Renal cortex interstitium (tissue), 11 donors: ENCODE data around the gene SLC34A3. TPM values are rescaled to one million over a fixed set of nuclear protein-coding genes. Genes with fewer than 3 reads are reported as not detected.
A peak's percentile ranks its signal among the peaks of the same experiment; 100 is the strongest.

Experiments used
- DNase-seq, 11 donors: peaks; one replicate each; pipeline ENCODE4 v3.0.0-alpha.2; 2013; ENCODE audit warnings: low read depth in 9 of 11, low spot score in 4 of 11; ENCODE audit errors: extremely low read depth in 1 of 11
- polyA plus RNA-seq, 3 donors: library from polyadenylated mRNA; unstranded; fragments of 120-200 nt; gene quantifications; one replicate each; pipeline ENCODE4 v1.2.1, GENCODE V29; 2013; ENCODE audit not compliant: insufficient read length in 3 of 3

The SLC34A3 gene
- polyA plus RNA-seq, 3 donors: 5.0 to 13.8 (median 11.6) TPM

GRCh38 chr9:137214620-137215019, 16.1 kb upstream of the SLC34A3 start:
- no peak for DNase-seq

GRCh38 chr9:137215196-137215986, 15.3 kb upstream of the SLC34A3 start:
- DNase-seq: no peak

DNA sequence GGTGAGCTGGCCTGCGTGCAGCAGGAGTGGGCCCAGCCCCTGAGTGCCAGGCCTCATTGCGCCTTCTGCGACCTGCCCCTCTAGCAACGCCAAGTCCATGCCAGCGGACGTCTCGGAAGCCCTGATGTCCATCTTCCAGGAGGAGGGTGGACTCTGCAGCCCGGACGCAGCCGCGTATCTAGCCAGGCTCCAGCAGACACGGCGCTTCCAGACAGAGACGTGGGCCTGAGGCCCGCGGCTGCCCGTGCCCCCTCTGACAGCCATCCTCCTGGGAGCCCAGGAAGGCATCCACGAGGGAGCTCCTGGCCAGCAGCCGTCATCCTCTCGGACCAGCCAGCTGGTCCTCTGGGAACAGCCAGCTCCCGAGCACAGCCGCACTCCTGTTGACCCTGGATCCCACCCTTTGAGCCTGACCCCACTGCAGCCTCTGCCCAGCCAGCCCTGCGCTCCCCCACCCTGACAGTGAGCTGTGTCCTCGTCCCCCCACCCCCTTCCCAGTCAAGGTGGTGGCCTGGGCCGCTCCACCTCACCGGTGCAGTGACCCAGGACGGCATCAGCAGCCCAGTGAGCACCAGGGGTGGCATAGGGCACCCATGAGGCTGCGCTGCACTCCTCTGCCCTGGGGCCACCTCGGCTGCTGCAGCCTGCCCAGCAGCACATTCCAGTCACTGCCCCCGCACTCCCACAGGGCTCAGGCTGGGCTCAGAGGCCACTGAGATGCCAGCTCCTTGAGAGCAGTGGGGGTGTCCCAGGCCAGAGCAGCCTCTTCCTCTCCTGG, 14.3 kb upstream of the SLC34A3 start:
- no peak for DNase-seq

DNA sequence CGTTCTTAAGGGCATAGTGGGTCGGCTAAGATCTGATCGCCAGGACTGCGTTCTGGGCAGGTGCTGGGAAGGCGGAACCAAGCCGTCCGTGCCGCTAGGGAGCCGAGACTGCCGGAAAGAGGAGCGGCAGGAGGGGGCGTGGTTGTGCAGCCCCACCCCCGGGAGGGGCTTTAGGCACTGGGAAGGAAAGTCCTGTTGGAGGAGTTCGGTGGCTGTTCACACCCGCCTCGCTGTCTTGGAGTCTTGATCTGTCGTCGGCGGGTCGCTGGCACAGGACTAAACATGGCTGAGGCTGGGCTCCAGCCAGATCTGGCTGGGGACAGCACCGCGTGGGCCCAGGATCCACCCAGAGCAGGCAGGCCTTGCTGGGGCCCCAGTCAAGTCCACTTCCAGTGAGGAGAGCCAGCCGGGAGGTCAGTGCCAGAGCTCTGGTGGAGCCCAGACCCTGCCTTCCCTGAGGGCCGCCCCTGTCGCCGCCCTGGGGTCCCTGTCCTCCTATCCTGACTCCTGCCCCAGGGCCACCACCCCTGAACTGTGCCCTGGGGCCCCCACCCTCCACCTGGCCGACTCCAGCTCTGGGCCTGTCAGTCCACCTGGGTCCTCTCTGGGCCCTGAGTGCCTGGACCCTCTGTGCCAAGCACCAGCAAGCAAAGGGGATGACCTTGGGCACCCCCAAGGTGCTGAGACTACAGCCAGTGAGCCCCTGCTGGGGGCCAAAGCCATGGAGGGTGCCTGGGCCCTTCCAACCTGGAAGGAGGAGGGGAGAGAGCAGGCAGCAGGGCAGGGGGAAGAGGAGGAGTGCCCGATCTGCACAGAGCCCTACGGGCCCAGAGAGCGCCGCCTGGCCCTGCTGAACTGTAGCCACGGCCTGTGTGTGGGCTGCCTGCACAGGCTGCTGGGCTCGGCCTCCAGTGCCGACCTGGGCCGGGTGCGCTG, 13.2 kb upstream of the SLC34A3 start:
- no peak for DNase-seq

GRCh38 chr9:137218212-137218753, 12.4 kb upstream of the SLC34A3 start:
- no peak for DNase-seq

- no peak for DNase-seq
Observed at GRCh38 chr9:137218754-137219271, 11.9 kb upstream of the SLC34A3 start.

DNA sequence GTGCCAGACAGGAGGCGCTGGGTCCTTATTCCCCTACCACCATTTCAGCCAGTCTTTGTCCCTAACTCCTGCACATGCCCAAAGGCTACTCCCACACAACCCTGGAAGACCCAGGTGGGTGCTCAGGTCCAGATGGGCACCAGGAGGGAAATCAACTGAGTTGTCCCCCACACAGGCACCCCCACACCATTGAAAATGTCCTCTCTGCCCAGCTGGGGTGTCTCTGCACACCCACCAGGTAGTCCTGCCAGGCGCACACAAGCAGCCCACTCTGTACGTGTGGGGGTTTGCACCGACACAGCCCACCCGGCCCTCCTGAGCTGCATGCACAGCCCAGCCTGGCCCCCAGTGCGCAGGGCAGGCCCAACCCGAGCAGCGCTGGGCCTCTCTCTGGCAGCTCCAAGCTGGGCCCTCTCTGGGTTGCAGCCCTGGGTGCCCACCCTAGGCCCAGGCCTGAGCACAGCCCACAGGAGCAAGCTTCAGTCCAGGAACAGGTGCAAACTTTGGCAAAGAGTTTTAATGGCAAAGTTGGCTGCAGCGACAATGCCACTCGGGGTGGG, 10.9 kb upstream of the SLC34A3 start:
- no peak for DNase-seq

DNA sequence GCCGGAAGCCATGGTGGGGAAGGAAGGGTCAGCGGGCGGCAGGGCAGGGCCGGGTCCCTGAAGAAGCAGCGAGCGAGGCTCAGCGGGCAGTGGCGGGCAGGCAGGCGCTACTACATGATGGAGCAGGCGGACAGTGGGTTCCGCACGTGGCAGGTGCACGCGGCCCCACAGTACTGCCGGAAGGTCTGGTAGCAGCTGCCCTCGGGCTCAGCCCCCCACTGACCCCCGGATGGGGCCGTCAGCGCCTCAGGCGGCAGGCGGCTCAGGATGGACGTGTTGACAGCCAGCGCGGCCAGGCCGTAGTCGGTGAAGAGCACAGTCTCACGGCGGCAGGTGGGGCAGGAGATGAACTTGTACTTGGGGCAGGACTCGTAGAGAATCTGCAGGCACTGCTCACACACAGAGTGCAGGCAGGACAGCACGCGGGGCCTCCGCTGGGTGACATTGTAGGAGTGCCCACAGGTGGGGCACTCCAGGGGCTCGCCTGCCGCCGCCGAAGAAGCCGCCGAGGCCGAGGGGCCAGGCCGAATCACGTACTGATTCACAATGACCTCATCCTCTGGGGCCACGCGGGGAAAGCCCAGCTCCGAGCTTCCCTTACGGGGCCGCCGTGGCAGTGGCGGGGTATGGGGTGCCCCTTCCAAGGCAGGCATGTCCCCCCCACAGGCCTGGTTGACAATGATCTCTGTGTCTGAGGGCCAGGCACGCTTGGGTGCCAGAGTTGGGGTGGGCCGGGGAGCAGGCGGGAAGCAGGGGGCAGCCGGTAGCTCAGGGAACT, 10.2 kb upstream of the SLC34A3 start:
- no peak for DNase-seq

DNA sequence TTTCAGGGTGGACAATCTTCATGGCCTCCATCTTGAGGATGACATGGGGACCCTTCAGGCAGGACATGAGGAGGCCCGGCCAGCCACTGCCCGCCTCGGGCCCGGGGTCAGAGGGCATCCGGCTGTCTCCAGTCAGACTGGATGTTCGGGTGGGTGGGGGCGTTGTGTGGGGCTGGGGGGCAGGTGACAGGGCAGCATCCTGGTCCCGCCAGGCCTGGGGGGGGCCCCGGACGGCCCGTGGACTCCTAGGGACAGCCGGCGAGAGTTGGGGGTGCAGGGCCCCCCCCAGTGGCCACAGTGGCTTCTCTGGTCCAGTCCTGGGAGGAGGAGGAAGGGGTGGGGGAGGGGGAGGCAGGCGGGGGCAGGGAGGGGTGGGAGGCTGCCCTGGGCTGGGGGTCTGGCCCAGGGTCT, 9.6 kb upstream of the SLC34A3 start:
- DNase-seq: no peak

- DNase-seq: no peak
Observed at GRCh38 chr9:137221506-137222111, 9.1 kb upstream of the SLC34A3 start.

DNA sequence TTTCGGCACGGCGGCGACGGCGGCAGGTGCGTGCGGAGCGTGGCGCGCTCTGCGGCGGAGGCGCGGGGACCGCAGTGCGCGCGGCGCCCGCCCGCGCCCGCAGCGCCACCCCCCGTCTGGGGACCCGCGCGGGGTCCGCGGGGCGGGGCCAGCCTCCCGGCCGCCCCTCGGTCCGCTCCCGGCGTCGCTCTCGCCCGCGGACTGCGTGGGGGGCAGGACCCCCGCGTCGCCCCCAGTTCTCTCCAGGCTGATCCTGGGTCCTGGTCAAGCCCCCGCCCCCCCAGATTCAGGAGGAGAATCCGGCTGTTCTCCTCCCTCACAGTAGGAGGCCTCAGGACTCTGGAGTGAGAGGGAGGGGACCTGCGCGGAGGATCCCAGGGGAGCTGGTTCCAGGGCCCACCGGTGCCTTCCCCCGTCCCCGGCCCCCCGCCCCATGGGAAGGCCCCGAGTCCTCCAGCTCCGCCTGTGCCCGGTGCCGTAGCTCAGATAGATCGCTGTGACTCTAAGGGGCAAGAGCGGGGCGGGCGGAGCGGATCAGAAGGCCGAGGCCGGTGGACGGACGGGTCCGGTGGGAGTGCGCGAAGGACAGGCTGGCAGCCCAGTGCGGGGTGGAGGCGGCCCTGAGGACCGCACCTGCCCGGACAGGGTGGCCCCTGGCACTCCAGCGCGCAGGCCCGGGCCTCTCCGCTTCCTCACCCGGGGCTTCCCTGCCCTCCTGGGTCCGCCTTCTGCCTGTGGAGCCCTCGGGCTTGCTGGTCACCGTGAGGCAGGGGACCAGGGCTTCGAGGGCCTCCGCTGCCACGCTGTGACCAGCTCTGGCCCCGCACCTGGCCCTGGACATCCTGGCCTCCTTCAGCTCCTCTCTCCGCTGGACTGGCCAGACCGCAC, 8.3 kb upstream of the SLC34A3 start, which contains the start of gene RNF208:
Gene RNF208 (minus strand): TSS at position 51 of the 888 bp plus-strand sequence. CDS start 1,028 bp downstream, outside the sequence.
- DNase-seq: no peak

- DNase-seq: peak; percentile 87 to 97 (median 94)
Observed at GRCh38 chr9:137223078-137223970, 7.4 kb upstream of the SLC34A3 start.

DNA sequence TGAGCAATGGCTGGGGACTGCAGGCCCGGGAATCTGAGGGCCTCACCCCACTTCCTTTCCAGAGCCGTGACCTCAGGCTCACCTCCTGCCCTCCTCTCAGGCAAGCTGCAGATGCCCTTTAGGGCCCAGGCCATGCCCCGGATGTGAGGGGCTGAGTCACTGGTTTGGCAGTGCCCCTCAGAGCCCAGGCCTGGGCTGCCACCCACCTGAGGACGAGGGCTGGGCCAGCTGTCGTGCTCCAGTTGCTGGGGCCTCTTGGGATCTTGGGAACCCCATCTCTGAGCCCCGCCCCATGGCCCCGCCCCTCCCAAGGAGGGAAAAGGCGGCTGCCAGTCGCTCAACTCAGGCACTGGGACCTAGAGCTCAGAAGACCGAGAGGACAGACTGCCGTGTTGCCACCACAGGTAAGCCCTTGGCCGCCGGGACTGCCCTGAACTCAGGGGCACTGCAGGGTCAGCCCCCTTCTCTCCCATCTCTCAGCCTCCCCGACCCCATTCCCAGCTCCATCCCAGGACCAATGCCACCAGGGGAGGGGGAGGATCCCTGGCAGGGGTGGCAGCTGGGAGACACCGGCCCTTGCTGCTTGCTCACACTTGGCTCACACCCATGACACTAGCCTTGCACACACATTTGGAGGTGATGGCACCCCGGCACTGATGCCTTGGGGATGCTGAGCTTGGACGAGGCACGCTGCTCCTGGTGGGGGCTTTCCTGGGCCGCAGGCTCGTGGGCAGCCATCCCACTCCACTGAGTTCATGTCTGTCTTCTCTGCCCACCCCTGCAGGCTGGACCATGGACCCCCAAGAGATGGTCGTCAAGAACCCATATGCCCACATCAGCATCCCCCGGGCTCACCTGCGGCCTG, 5.6 kb upstream of the SLC34A3 start, which contains the start of gene CYSRT1:
Gene CYSRT1 (plus strand): TSS at position 345 of the 865 bp plus-strand sequence. CDS start 448 bp downstream, at position 793.
- DNase-seq: no peak

GRCh38 chr9:137225699-137226331, 4.9 kb upstream of the SLC34A3 start:
- no peak for DNase-seq
